HepG2 (cell line): ENCODE results near the gene ATP2A2. TPM values are rescaled to one million over a fixed set of nuclear protein-coding genes. Genes with fewer than 3 reads are reported as not detected.

Experiments
- ARID4A ChIP-seq: sonication (generic); formaldehyde crosslinking; IDR thresholded peaks from 2 replicates; pipeline ENCODE4 v1.5.0; 2020; ENCODE audit warnings: mild to moderate bottlenecking, missing genetic modification reagents, borderline replicate concordance
- ESRRA ChIP-seq: sonication (generic); formaldehyde crosslinking; IDR thresholded peaks from 2 replicates; pipeline ENCODE4 v1.5.1; 2020; ENCODE audit warnings: mild to moderate bottlenecking, low read depth, missing genetic modification reagents
- FLYWCH1 ChIP-seq: sonication (generic); formaldehyde crosslinking; IDR thresholded peaks from 2 replicates; pipeline ENCODE4 v1.8.1; 2023; ENCODE audit warnings: mild to moderate bottlenecking, missing genetic modification reagents
- MED8 ChIP-seq: sonication (generic); formaldehyde crosslinking; IDR thresholded peaks from 2 replicates; pipeline ENCODE4 v1.8.1; 2023; ENCODE audit warnings: mild to moderate bottlenecking, missing genetic modification reagents; ENCODE audit not compliant: insufficient replicate concordance
- PBX2 ChIP-seq: IDR thresholded peaks from 2 replicates; pipeline ENCODE4 v1.6.1; 2016; ENCODE audit warnings: control low read depth
- POLR2G ChIP-seq: fragments of 200-400 bp; formaldehyde crosslinking; IDR thresholded peaks from 2 replicates; pipeline ENCODE4 v1.6.1; 2018; ENCODE audit warnings: mild to moderate bottlenecking, low read depth, low read length, moderate library complexity
- RFX3 ChIP-seq: IDR thresholded peaks from 2 replicates; pipeline ENCODE4 v1.6.1; 2016; ENCODE audit warnings: missing biosample characterization, missing genetic modification reagents
- SAP130 ChIP-seq: IDR thresholded peaks from 2 replicates; pipeline ENCODE4 v1.6.1; 2016; ENCODE audit warnings: low read depth
- SIN3A ChIP-seq: IDR thresholded peaks from 2 replicates; pipeline ENCODE4 v1.6.1; 2011; ENCODE audit warnings: low read depth, mild to moderate bottlenecking, control low read depth, low read length, borderline replicate concordance
- SIN3B ChIP-seq: fragments of 150-350 bp; IDR thresholded peaks from 2 replicates; pipeline ENCODE4 v1.6.1; 2014; ENCODE audit warnings: low read length
- SNAI1 ChIP-seq: sonication (generic); formaldehyde crosslinking; IDR thresholded peaks from 2 replicates; pipeline ENCODE4 v1.5.0; 2020; ENCODE audit warnings: mild to moderate bottlenecking, missing genetic modification reagents, borderline replicate concordance
- TFAP4 ChIP-seq: sonication (generic); IDR thresholded peaks from 2 replicates; pipeline ENCODE4 v1.6.1; 2016; ENCODE audit warnings: low read depth, borderline replicate concordance
- ZBTB34 ChIP-seq: sonication (generic); formaldehyde crosslinking; IDR thresholded peaks from 2 replicates; pipeline ENCODE4 v1.8.0; 2022; ENCODE audit warnings: mild to moderate bottlenecking, missing genetic modification reagents
- ZNF121 ChIP-seq: sonication (generic); formaldehyde crosslinking; IDR thresholded peaks from 2 replicates; pipeline ENCODE4 v1.5.0; 2020; ENCODE audit warnings: mild to moderate bottlenecking, missing genetic modification reagents
- ZNF282 ChIP-seq: fragments of 450-650 bp; IDR thresholded peaks from 2 replicates; pipeline ENCODE4 v1.6.1; 2018; ENCODE audit not compliant: partially characterized antibody
- ZNF317 ChIP-seq: sonication (generic); formaldehyde crosslinking; IDR thresholded peaks from 2 replicates; pipeline ENCODE4 v1.5.0; 2020; ENCODE audit warnings: mild to moderate bottlenecking, missing genetic modification reagents
- ZNF432 ChIP-seq: sonication (generic); formaldehyde crosslinking; IDR thresholded peaks from 2 replicates; pipeline ENCODE4 v1.5.0; 2020; ENCODE audit warnings: missing genetic modification reagents, mild to moderate bottlenecking, borderline replicate concordance
- ZNF549 ChIP-seq: sonication (generic); formaldehyde crosslinking; IDR thresholded peaks from 2 replicates; pipeline ENCODE4 v1.5.0; 2020; ENCODE audit warnings: missing genetic modification reagents
- ZNF557 ChIP-seq: sonication (generic); formaldehyde crosslinking; IDR thresholded peaks from 2 replicates; pipeline ENCODE4 v1.4.0; 2020; ENCODE audit warnings: missing genetic modification reagents
- ZNF572 ChIP-seq: sonication (generic); formaldehyde crosslinking; IDR thresholded peaks from 2 replicates; pipeline ENCODE4 v1.5.1; 2020; ENCODE audit warnings: mild to moderate bottlenecking, missing genetic modification reagents
- ZNF619 ChIP-seq: sonication (generic); formaldehyde crosslinking; IDR thresholded peaks from 2 replicates; pipeline ENCODE4 v1.4.0; 2020; ENCODE audit warnings: mild to moderate bottlenecking, missing genetic modification reagents
- ZNF781 ChIP-seq: sonication (generic); formaldehyde crosslinking; IDR thresholded peaks from 2 replicates; pipeline ENCODE4 v1.5.1; 2020; ENCODE audit warnings: borderline replicate concordance, mild to moderate bottlenecking, missing genetic modification reagents; ENCODE audit errors: not compliant biosample characterization
- polyA plus RNA-seq, 8 experiments: library from polyadenylated mRNA; depleted of rRNA in 3 of 8; stranded (reverse) in 7 of 8; unstranded in 1 of 8; fragments of >200 nt; fragmentation: Illumina TruSeq in 4 of 8; extraction: Trizol in 4 of 8; gene quantifications; 2 replicates each; pipeline versions ENCODE4 v1.2.1 to v1.2.3, GENCODE V29; 2011 to 2016; ENCODE audit warnings: low read depth in 4 of 8, missing spikeins in 1 of 8, mixed read lengths in 1 of 8; ENCODE audit not compliant: insufficient read depth in 1 of 8
- total RNA-seq, 5 experiments: library from RNA; depleted of rRNA; stranded (reverse); fragments of >200 nt; fragmentation: Illumina TruSeq; extraction: Trizol; gene quantifications; 2 replicates each; pipeline ENCODE4 v1.2.3, GENCODE V29; 2016; ENCODE audit warnings: low read depth in 1 of 5

ATP2A2 gene
- total and polyA plus RNA-seq, 2 of the 13 experiments (the other 11 are each of a cell fraction or from before 2014, with no cell fraction given) = 35.4 to 85.5 TPM

- TF ChIP-seq SAP130 (CRISPR knock-in tag) (peak; percentile 48; the same call in 1 of the 2 replicates), ZNF619 (CRISPR knock-in tag) (no peak), SNAI1 (no peak), POLR2G (no peak), ZNF317 (no peak), RFX3 (peak; percentile 64), ARID4A (CRISPR knock-in tag) (peak; percentile 37; the same call in 1 of the 2 replicates), ESRRA (CRISPR knock-in tag) (no peak), ZNF781 (CRISPR knock-in tag) (no peak), ZNF549 (CRISPR knock-in tag) (no peak), ZNF557 (CRISPR knock-in tag) (no peak), FLYWCH1 (CRISPR knock-in tag) (no peak), MED8 (CRISPR knock-in tag) (no peak), ZNF432 (no peak), TFAP4 (no peak), SIN3B (no peak), SIN3A (no peak), ZNF121 (CRISPR knock-in tag) (no peak), ZBTB34 (no peak), ZNF572 (CRISPR knock-in tag) (no peak), PBX2 (CRISPR knock-in tag) (no peak), ZNF282 (no peak)
Measured at GRCh38 chr12:110262442-110263388, 18.3 kb upstream of the ATP2A2 start (continued).
